ENCODE results near the gene GFRA1.
A peak's percentile ranks its signal among the peaks of the same experiment; 100 is the strongest.

GFRA1 gene

GRCh38 chr10:116024271-116024878, 248.6 kb downstream of the GFRA1 start:
- DNase-seq: no peak

- DNase-seq: no peak
These were observed 255.6 kb downstream of the GFRA1 start for GRCh38 chr10:116017405-116017804.

GRCh38 chr10:116015583-116016333, 257.2 kb downstream of the GFRA1 start:
- no peak for DNase-seq

- DNase-seq: peak; percentile 33
These were observed 258.0 kb downstream of the GFRA1 start for GRCh38 chr10:116014871-116015582.

GRCh38 chr10:116014326-116014725, 258.7 kb downstream of the GFRA1 start:
- DNase-seq: no peak

GRCh38 chr10:116011929-116012328, 261.1 kb downstream of the GFRA1 start:
- no peak for DNase-seq

GRCh38 chr10:116007256-116007891, 265.6 kb downstream of the GFRA1 start:
- no peak for DNase-seq

All from retina (tissue), 1 donor.